Measurements from ENCODE around the gene AQP9. TPM values are rescaled to one million over a fixed set of nuclear protein-coding genes. Genes with fewer than 3 reads are reported as not detected.

Gene AQP9
- total and polyA plus RNA-seq, 2 of the 8 experiments (the other 6 are each of a cell fraction or from before 2014, with no cell fraction given), result not detected

DNA sequence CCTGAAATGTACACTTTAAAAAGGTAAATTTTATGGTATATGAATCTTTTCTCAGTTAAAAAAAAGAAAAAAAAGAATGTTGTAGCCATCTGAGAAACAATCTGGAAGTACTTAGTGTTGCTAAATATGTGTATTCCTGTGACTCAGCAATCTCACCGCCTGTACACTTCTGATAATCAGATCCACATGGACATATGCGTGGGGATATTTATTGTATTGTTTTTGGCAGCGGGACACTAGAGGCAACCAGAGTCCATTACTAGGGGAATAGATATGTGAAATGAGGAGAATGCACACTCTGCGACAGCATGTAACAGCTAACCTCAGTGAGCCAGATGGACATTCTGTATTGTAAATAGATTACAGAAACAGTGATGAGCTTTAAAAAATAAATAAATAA lies 65.4 kb downstream of the AQP9 start (continued):
- TF ChIP-seq GABPA (IDR thresholded peaks at IDR 0.05; ENCODE audit: borderline replicate concordance, insufficient read depth, low read length), result no peak
- no peak for TF ChIP-seq PHF8 (conservative IDR thresholded peaks at IDR 0.05; ENCODE audit: low read depth, low read length)
- TF ChIP-seq SAP30 (IDR thresholded peaks at IDR 0.05; ENCODE audit: insufficient read depth, insufficient replicate concordance, low read length), result no peak
- TF ChIP-seq HDAC2 (IDR thresholded peaks at IDR 0.05; ENCODE audit: borderline replicate concordance in 1 of 2, low read depth in 2 of 2, low read length in 2 of 2), result no peak
- TF ChIP-seq RAD21 (IDR thresholded peaks at IDR 0.05 in 1 of 2, conservative IDR thresholded peaks at IDR 0.05 in 1 of 2; ENCODE audit: low read depth in 2 of 2, low read length in 2 of 2), result no peak
